Mesenteric fat pad (tissue), 1 donor: ENCODE data around the gene LTBP1. TPM values are rescaled to one million over a fixed set of nuclear protein-coding genes. Genes with fewer than 3 reads are reported as not detected.

Experiments used
- DNase-seq: peaks from one replicate; pipeline ENCODE4 v3.0.0-alpha.2; 2020; ENCODE audit warnings: low spot score
- total RNA-seq: library from RNA; stranded (reverse); fragmentation: NEBNext Ultra II Directional; extraction: Animal tissue kit (Norgen Biotek cat#: 25700); gene quantifications from one replicate; pipeline ENCODE4 v1.2.1, GENCODE V29; 2021
- donor health status: DM: yes; HTN: yes; CAD: no.

The LTBP1 gene
- total RNA-seq, 1 donor from 2014 or later: 15.4 TPM

DNA sequence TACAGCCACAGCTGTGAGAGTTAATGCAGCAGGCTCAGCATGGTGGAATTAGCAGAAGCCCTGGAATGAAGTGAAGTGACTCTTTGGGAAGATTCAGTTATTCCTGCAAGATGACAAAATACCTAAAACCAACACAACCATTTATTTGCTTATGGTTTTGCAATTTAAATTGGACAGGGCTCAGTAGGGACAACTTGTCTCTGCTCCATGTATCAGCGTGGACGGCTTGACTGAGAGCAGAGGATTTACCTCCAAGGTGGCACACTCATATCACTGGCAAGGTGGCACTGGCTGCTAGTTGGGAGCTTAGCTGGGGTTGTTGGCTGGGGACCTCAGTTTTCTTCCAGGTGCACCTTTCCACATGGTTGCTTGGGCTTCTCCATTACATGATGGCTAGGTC is 58.3 kb downstream of the LTBP1 start:
- no peak for DNase-seq

DNA sequence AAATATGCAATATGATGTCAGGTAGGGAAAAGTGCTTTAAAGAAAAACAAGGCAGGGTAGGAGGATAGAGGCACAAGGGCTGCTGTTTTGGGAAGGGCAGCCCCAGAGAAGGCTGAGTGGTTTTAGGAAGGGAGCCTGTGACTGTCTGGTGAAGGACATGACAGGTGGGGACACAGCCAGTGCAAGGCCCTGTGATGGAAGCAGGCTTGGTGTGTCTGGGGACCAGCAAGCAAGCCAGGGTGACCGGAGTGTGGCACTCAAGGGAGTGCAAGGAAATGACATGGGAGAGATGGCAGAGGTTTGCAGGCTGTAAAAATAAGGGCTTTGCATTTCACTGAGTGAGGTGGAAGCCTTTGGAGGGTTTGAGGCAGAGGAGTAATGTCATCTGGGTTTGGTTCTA is 62.0 kb downstream of the LTBP1 start:
- DNase-seq: no peak

DNA sequence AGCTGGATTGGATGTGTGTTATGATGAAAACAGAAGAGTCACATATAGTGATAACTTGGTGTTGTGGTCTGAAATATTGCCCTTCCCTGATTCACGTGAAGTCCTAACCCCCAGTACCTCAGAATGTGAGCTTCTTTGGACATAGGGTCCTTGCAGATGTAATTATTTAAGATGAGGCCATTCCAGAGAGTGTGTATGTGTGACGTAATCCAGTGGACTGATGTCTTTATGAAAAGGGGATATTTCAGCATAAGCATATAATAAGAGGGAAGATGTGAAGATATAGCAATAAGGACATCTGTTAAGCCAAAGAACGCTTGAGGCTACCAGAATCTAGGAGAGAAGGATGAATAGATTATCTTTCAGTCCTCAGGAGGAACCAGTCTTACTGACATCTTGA is 62.5 kb downstream of the LTBP1 start:
- DNase-seq: no peak

DNA sequence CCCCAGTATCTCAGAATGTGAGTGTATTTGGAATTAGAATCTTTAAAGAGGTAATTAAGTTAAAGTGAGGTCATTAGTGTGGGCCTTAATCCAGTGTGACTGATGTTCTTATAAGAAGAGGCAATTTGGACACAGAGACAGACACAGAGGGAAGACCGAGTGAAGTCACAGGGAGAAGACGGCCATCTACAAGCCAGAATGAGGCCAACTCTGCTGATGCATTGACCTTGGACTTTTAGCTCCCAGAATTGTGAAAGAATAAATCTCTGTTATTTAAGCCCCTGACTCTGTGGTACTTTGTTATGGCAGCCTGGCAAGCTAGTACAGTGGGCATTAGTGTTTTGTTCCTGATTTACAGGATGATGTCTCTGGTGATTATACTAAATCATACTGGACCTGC is 64.6 kb downstream of the LTBP1 start:
- DNase-seq: no peak

DNA sequence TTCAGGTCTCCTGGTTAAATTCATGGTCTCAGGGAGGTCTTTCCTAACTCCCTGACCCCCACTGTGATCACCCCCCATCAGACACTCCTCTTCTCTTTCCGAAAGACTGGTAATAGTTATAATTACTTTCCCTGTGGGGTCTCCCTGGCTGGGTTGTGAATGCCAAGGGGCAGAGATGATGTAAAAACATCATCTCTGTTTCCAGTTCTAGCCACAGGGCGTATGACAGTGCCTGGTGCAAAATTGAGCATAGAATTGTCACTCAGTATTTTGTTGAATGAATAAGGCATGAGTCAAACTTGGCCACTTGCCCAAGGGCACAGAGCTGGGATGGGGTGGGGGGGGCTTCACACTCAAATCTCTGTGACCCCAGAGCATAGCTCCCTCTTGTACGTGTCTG is 65.2 kb downstream of the LTBP1 start:
- no peak for DNase-seq

DNA sequence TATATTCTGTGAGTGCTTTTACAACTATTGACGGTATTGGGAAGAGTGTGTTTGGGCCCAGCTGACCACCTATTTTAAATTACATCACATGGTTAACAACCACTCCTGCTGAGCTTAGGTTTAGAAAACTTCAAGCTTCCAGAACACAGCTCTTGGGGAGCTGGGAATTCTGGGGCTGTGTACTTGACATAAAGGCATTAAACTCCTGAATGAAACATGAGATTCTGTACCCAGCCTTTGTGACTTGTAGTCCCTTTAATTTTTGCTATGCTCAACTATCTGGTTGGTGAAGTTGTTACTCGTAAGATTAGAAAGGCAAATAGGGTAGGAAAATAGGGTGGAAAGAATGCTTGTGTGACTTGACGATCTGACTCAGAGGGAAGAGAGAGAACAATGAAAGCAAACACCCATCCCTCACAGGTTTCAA is 66.9 kb downstream of the LTBP1 start:
- DNase-seq: no peak

DNA sequence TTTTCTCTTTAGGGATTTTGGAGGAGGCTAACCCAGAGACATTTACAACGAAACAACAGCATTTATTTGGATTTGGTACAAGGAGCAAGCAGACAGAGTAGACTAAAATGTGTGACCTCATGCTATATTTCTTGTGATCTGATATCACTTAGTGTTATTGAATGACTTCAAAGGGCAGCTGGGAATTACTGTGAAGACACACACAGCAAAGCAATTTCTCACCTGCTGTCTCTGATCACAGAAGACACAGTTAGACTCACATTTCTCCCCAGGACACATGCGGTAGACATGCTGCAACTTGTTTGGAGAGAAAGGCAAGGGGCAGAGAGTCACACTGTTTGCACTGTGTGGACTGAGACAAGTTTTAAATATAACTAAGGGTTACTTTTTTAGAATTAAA is 67.5 kb downstream of the LTBP1 start:
- DNase-seq: no peak

DNA sequence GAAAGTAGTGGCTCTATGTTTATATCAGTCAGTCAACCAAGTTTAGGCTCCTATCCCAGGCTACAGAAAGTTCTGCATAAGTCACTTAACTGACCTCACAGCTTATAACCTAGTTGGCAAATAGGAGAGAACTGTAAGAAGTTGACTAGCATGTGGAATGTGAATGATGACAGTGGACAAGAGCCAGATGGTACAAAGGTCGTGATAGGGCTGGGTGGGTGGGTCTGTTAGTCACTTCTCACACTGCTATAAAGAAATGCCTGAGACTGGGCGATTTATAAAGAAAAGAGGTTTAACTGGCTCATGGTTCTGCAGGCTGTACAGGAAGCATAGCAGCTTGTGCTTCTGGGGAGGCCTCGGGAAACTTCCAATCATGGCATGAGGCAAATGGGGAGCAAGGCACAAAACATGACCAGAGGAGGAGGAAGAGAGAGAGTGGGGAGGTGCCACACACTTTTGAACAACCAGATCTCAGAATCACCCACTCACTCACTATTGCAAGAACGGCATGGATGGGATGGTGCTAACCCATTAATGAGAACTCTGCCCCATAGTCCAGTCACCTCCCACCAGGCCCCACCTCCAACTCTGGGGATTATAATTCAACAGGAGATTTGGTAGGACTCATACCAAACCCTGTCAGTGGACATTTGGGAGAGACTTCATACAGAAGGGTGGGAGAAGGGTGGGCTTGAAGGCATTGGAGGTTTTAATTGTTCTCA is 68.8 kb downstream of the LTBP1 start:
- no peak for DNase-seq

DNA sequence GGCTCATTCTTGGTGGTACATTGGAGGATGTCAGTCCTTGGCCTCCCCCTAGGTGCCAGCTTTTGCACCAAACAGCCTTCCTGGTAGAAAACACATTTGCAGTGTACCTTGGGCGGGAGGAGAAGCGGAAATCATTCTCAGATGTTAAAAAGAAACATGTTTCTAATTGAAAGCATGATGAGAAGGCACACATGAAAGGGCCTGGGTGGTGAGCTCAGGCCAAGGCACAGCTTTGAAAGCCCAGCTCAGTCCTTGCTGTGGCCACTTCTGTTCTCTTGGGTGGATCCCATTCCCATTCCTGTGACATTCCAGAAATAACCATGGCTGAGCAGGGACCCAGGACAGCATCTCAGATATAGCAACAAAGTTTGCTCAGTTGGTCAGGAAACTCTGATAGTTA is 71.5 kb downstream of the LTBP1 start:
- no peak for DNase-seq

DNA sequence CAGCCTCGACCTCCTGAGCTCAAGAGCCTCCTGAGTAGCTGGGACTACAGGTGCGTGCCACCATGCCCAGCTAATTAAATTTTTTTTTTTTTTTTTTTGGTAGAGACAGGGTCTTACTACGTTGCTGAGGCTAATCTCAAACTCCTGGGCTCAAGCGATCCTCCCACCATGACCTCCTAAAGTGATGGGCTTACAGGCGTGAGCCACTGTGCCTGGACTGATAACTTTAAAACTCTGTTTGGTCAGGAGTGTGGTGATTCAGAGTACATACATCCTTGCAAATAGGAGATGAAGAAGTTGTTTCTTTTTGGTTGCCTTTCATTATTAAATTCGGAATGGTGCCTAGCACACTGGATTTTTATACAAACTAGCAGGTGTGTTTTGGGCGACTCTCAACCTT is 73.0 kb downstream of the LTBP1 start:
- DNase-seq: no peak

DNA sequence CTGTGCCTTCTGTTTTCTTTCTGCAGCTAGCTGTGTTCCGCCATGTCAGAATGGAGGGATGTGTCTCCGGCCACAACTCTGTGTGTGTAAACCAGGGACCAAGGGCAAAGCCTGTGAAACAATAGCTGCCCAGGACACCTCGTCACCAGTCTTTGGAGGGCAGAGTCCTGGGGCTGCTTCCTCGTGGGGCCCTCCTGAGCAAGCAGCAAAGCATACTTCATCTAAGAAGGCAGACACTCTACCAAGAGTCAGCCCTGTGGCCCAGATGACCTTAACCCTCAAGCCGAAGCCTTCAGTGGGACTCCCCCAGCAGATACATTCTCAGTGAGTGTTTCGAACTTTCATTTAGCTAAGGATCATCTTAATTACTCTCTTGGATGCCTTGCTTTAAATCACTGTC is 74.1 kb downstream of the LTBP1 start:
- DNase-seq: no peak

DNA sequence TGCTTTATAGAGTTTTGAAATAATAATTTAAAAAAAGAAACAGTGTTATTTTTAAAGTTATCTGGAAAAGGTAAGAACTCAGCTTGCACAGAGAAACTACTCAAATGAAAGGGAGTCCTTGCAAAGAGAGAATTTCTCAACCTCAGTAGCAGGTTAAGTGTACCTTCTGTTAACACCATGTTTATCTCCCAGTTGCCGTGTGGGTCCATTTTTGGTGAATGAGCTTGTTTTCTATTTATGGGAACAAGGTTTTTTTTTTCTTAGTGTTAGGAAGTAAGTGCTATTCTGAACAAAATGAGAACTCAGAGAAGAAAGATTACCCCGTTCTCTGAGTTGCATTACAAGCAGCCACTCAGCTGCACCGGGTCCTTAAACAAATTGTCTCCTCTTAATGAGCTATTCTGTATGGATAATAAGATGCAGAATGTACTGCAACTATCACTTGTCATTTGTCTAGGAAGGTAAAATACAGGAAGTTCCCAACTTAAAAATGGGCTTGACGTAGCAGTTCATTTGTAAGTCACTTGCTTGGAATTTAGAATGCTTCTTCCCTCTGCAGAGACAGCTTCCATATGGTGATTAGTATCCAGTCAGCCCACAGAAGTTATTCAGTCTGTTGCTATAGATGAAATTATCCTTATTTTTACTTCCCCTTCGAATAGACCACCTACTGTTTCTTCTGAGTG is 74.9 kb downstream of the LTBP1 start:
- no peak for DNase-seq

DNA sequence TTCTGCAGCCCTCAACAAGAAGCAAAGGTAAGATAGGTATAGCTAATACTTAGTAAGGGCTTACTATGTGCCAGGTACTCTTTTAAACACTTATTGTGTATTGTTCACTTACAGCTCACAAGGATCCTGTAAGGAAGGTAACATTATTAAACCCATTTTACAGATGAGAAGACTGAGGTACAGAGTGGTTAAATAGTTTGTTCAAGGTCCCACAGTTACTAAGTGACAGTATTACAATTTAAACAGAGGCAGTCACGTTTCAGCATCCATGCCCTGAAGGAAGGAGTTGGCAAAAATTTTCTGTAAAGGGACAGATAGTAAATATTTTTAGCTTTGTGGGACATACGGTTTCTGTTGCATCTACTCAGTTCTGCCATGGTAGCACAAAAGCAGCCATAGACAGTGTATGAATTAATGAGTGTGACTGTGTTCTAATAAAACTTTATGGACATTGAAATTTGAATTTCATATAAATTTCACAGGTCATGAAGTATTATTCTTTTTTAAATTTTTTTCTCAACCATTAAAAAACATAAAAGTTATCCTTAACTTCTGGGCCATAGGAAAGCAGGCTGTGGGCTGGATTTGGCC is 75.7 kb downstream of the LTBP1 start:
- DNase-seq: no peak

DNA sequence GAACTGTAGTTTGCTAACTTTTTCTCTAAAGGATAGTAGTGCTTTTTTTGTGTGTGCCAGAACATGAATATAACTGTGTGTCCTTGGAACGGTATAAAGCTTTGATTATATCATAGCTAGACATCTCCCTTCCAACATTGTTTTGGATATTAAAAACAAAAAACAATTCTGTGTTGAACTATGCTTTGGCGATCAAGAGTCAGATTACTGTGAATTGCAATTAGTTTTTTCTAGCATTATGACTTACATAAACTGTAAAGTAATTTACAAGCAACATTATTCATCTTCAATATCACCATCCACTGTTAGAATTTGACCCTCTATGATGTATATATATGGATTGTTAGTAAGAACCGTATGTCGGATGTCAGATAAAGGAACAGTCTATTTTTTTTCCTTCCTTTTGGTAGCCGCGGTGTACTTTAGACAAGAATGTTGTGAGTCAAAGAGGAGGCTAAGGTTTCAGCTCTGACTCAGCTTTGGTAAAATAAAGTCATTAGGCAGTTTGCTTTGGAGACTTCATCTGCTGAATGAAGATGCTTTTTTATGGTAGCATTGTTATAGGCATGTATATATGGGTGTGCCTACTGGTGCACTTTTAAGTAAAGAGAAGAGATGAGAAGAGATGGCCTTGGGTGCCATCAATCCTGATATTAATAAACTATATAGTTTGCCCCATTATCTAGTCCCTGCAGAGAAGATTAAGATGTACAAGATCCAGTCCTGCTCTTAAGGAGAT is 76.4 kb downstream of the LTBP1 start:
- DNase-seq: no peak

DNA sequence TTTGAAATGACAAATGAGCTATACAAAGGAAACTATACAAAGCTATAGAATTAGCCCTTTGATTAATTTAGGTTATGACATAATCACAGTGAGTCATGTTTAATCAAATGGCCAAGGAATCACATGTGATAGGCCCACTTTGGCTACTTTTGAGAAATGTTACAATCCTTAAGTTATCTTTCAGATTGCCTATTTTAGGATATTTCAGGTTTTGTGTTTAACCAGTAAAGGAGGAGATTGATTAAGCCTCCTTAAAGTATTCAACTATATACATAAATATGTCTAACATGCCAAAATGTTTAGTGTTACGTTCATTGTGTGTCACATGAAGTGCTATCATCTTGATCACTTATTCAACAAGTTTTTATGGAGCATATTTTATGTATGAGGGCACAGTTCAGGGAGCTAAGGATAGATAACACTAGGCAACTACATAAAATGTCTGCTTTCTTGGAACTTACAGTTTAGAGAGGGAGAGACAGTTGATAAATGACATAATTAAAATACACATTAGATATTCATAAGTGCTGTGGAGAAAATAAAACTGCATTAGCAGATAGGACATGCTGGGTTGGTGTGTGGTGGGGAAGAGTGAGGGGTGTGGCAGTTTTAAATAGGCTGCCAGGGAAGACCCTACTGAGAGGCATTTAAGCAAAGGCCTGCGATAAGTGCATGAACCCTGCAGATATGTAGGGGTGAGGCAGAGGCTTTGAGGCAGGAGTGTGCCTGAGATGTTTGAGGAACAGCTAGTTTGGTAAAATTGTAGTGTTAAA is 77.2 kb downstream of the LTBP1 start:
- no peak for DNase-seq

DNA sequence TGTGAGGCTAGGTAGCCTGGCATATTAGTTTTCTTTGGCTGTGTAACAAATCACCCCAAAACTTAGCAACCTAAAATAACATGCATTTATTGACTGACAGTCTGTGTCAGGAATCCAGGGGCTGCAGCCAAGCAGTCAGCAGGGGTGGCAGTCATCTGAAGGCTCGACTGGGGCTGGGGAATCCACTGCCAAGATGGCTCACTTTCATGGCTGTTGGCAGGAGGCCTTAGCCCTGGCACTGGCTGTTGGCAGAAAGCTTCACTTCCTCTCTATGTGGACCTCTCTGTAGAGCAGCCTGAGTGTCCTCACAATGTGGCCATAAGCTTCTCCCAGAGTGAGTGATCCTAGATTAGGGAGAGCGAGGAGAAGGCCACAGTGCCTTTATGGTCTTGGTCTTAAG is 78.0 kb downstream of the LTBP1 start:
- DNase-seq: no peak

DNA sequence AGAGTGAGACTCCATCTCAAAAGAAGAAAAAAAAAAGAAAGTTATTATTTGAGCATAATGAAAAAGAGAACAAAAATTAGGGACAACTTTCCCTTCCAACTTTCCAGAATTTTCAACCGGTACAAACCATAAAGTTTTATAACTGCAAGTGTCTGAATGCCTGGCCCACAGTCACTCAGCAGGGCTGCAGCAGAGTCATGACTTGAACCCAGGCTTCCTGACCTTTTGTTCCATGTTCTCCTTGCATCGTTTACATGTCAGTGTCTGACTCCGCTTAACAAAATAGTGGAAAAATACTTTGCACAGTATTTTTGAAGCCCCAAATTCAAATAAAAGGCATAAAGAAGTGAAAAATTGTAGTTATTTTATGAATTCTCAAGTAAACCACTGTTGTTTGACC is 82.7 kb downstream of the LTBP1 start:
- DNase-seq: no peak

DNA sequence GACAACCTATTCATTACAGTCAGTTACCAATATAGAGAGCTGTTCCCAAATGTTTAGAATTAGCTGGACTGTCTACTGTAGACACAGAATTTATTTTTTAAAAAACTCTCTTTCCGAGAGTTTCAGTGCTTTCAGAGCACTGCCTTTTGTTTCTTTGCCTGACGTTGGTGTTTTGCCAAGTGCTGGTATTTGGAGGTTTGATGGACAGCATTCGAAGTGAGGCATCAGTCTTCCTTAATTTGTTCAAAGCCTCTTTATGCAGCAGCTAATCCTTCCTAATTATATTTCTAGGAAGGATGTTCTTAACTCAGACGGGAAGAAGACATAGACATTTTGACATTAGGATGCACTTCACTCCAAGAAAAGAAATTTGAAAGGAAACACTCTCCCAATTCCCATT is 83.2 kb downstream of the LTBP1 start:
- no peak for DNase-seq

DNA sequence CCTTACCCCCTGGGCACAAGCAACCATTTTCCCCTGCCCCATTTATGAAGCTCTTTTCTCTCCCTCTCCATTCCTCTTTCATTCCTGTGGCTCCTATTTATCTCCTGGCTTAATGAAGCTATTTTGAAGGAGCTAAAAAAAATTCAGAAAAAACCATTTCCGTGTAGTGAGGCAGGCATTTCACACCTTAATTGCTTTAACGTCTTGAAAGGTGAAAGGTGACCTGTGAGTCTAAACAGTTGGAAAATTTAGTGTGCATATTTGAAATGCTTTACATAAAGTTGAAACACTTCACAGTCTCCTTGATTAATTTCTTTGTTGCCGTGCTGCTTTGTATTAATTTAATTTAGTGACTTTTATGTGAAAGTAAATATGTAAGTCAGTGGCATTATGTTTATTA is 83.6 kb downstream of the LTBP1 start:
- DNase-seq: no peak

DNA sequence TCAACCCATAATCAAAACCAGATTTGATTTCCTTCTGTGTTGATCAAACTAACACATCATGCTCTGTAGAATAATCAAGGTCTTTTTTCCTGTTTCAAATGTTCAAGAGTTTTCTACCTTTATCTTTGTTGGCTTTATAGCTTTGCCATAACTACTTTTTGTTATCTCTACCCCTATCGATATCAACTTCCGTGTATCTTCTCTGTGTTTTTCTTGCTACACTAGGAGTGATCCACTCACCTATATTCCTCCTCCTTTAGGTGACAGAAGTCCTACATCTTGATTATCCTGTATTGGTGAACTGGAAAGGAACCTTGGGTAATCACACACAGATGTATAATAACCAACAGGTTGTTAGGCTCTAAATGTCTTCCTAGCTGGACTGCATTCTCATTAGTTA is 85.5 kb downstream of the LTBP1 start:
- DNase-seq: no peak

DNA sequence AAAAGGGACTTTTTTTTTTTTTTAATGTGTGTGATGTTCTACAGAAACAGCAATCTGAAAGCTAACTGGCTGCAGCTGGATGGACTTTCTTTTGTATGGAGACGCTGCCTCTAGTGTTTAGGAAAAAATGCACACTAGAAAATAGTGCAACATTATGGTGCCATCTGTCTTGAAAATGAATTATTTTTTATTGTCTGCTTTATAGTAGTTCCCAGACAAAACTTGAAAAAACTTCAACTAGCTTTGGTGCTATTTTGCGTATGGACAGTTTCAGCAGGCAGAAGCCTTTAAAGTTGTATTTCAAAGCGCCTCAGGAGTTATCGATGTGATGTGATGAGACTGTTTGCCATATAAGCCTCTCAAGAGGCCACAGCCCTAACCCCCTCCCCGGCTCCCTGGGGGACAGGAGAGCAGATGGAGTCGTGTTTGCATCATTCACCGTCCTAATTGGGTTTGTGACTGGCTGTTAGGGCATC is 86.9 kb downstream of the LTBP1 start:
- no peak for DNase-seq
